Measurements from ENCODE around the gene CLECL1.
"Not testable (repeated sequence)": the region's sequence is repeated elsewhere in the genome, so short reads cannot be mapped to it uniquely, and the experiment has no call there.

CLECL1 gene

GRCh38 chr12:9695150-9695549 is 37.7 kb downstream of the CLECL1 start:
- not testable (repeated sequence) for DNase-seq (ENCODE audit: low spot score)

GRCh38 chr12:9694241-9694640 is 38.7 kb downstream of the CLECL1 start:
- no peak for DNase-seq (ENCODE audit: low spot score)

GRCh38 chr12:9692909-9693308 is 40.0 kb downstream of the CLECL1 start:
- no peak for DNase-seq (ENCODE audit: low spot score)

GRCh38 chr12:9687228-9687627 is 45.7 kb downstream of the CLECL1 start:
- peak; percentile 60 for DNase-seq (ENCODE audit: low spot score)

- DNase-seq (ENCODE audit: low spot score) = no peak
Measured at GRCh38 chr12:9685915-9686314, 47.0 kb downstream of the CLECL1 start.

GRCh38 chr12:9685366-9685765 is 47.5 kb downstream of the CLECL1 start:
- DNase-seq (ENCODE audit: low spot score) = not testable (repeated sequence)

- not testable (repeated sequence) for DNase-seq (ENCODE audit: low spot score)
Measured at GRCh38 chr12:9682949-9683348, 49.9 kb downstream of the CLECL1 start.

GRCh38 chr12:9682508-9682907 is 50.4 kb downstream of the CLECL1 start:
- DNase-seq (ENCODE audit: low spot score) = not testable (repeated sequence)

- DNase-seq (ENCODE audit: low spot score) = no peak
Measured at GRCh38 chr12:9674226-9674590, 58.7 kb downstream of the CLECL1 start.

- DNase-seq (ENCODE audit: low spot score) = peak; percentile 51
Measured at GRCh38 chr12:9673404-9674225, 59.3 kb downstream of the CLECL1 start.

Data from RKO (cell line).